Stimulated activated naive CD8-positive, alpha-beta T cell treated with anti-CD3 and anti-CD28 coated beads, Interleukin-15, Interleukin-2, amounts not matched to agents 100 U/mL and 50 U/mL, for 24 hours (primary cell): ENCODE data around the gene ARHGAP33.
"Not testable (repeated sequence)": the region's sequence is repeated elsewhere in the genome, so short reads cannot be mapped to it uniquely, and the experiment has no call there.

Experiments used
- ATAC-seq: fragments of 150-1000 bp; cut with Tn5 transposase; one replicate; pipeline ENCODE4 v1.10.0; 2021
- DNase-seq: peaks from one replicate; pipeline ENCODE4 v3.0.0; 2021

Gene ARHGAP33

GRCh38 chr19:35756377-35757230, 18.8 kb upstream of the ARHGAP33 start, which contains the start of gene HSPB6:
HSPB6 (minus strand) TSS chr19:35757029; CDS start chr19:35757008, 21 bp downstream.
- no peak for DNase-seq
- ATAC-seq = no peak

DNA sequence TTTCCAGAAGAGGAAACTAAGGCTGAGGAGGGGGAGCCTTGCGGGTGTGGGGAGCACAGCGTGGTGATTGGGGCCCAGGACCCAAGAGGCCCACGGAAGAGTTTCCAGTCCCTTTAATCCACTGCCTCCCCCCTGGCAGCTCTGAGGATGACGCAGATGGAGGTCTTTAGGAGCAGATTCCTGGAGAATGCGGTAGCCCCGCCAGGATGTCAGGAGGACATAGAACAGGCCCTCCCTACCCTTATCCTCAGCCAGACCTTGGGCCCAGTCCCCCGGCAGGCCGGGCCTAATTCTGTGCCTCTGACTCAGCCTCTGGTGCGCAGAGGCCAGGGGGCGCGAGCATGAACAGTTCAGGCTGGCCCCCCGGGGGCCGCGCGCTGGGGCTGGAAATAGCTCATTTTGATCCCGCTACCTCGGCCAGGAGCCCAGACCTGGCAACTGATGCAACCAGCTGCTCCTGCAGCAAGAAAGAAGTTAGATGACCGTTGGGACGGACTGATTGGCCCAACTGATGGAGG, 18.1 kb upstream of the ARHGAP33 start:
- DNase-seq (peak; percentile 48), ATAC-seq (peak; percentile 24)

GRCh38 chr19:35757749-35758608, 17.4 kb upstream of the ARHGAP33 start, which contains the start of gene PROSER3:
PROSER3 (plus strand) TSS chr19:35758176; CDS start chr19:35758216, 40 bp downstream.
- ATAC-seq (peak; percentile 98), DNase-seq (peak; percentile 98)

DNA sequence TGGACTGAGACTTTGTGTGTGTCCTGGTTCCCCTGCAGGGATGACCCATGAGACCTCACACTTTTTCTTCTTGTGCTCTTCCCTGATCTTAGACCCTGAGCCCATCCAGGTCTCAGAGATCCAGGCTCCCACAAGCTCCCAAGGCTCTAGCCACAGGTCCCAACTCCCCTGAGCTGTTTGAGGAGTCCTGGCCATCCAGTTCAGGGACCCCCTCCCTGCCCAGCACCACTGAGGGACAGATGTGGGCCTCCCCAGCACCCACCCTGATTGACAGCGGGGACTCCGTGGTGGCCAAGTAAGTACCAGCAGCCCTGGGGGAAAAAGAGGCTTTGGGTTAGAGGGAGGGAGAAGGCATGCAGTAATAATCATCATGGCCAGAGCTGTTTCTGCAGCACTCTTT, 15.7 kb upstream of the ARHGAP33 start:
- ATAC-seq (no peak), DNase-seq (no peak)

GRCh38 chr19:35760711-35761349, 14.5 kb upstream of the ARHGAP33 start:
- DNase-seq (no peak), ATAC-seq (no peak)

DNA sequence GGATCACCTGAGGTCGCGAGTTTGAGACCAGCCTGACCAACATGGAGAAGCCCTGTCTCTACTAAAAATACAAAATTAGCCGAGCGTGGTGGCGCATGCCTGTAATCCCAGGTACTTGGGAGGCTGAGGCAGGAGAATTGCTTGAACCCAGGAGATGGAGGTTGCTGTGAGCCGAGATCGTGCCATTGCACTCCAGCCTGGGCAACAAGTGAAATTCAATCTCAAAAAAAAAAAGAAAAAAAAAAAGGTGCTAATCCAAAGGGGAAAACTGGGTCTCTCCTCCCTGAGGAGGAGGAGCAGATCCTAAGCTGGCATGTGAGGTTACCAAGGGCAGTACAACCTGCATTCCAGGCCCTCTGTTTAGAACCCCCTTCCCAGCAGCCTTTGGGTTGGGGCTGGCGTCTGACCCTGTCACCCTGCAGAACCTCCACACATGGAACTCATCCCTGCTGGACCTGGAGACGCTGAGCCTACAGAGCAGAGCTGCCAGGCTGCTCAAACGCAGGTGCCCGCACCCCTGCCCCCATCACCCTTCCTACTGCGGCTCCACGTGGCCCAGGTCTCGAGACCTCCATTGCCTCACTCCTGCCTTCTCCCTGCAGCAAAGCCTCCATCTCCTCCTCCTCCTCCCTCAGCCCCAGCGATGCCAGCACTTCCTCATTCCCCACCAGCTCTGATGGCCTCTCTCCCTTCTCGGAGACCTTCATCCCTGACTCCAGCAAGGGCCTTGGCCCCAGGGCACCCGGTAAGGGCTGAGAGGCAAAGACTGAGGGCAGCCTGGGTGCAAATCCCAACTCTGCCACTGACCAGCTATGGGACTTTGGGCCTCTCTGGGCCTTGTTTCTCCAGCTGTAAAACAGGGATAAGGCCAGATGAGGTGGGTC, 10.7 kb upstream of the ARHGAP33 start:
- DNase-seq (no peak), ATAC-seq (no peak)

DNA sequence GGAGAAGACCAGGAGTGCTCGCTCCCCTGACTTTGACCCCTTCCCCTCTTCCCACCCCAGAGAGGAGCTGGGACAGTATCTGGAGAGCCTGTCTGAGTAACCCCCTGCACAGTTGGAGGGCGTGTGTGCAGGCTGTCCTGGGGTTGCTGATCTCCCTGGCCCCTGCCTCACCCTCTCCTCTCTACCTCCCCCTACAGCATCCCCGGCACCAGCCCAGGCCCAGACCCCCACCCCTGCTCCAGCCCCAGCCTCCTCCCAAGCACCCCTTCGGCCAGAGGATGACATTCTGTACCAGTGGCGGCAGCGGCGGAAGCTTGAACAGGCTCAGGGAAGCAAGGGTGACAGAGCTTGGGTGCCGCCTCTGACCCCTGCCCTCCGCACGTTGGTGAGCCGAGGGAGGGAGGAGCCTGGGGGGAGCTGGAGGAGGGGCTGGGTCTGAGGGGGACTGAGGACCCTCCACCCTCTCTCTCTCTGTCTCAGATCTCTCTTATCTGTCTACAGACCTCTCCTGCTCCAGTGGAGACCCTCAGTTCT, 8.7 kb upstream of the ARHGAP33 start:
- DNase-seq (no peak), ATAC-seq (no peak)

GRCh38 chr19:35767288-35768081, 7.9 kb upstream of the ARHGAP33 start:
- ATAC-seq = no peak
- DNase-seq = no peak

- no peak for ATAC-seq
- no peak for DNase-seq
Measured at GRCh38 chr19:35768082-35768421, 7.3 kb upstream of the ARHGAP33 start.

DNA sequence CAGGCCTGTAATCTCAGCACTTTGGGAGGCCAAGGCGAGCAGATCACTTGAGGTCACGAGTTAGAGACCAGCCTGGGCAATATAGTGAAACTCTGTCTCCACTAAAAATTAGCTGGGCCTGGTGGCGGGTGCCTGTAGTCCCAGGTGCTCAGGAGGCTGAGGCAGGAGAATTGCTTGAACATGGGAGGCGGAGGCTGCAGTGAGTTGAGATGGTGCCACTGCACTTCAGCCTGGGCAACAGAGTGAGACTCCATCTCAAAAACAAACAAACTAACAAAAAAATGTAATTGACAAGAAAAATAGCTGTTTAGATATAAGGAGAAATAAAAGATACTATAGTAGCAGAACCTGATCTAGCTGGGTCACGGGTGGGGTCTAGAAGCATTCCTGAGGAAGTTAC, 3.0 kb upstream of the ARHGAP33 start:
- ATAC-seq, DNase-seq: not testable (repeated sequence)

DNA sequence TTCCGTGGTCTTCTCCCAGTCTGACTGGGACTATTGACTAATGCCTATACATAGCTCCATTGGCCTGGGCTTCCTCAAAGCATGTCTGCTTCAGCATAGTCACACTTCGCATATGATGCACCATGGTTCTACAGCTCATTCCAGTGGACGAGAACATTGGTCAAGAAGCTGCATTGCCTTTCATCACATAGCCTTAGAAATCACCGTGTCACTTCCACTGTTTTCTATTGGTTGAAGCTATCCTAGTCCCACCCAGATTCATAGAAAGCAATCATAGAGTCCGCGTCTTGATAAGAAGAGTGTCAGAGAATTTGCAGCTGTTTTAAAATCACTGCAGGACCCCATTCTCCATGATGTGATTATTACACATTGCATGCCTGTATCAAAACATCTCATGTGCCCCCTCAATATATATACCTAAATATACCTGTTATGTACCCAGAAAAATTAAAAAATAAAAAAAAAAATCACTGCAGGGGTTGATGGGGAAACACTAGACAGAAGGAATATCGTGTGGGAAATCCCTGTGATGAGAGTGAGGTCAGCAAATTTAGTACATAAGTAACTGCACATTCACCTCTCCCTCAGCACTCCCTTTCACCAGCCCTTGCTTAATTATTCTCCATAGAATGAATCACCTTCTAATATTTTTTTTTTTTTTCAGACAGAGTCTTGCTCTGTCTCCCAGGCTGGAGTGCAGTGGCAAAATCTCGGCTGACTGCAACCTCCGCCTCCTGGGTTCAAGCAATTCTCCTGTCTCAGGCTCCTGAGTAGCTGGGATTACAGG, 2.2 kb upstream of the ARHGAP33 start:
- no peak for ATAC-seq
- DNase-seq = no peak

- DNase-seq = no peak
Measured at GRCh38 chr19:35774274-35775045, 904 bp upstream of the ARHGAP33 start.

GRCh38 chr19:35775046-35775297, 392 bp upstream of the ARHGAP33 start:
- DNase-seq (no peak), ATAC-seq (no peak)

More at GRCh38 chr19:35774274-35775045, 904 bp upstream of the ARHGAP33 start:
- ATAC-seq = no peak

- ATAC-seq (no peak), DNase-seq (no peak)
Measured at GRCh38 chr19:35776102-35776788, 881 bp downstream of the ARHGAP33 start.

DNA sequence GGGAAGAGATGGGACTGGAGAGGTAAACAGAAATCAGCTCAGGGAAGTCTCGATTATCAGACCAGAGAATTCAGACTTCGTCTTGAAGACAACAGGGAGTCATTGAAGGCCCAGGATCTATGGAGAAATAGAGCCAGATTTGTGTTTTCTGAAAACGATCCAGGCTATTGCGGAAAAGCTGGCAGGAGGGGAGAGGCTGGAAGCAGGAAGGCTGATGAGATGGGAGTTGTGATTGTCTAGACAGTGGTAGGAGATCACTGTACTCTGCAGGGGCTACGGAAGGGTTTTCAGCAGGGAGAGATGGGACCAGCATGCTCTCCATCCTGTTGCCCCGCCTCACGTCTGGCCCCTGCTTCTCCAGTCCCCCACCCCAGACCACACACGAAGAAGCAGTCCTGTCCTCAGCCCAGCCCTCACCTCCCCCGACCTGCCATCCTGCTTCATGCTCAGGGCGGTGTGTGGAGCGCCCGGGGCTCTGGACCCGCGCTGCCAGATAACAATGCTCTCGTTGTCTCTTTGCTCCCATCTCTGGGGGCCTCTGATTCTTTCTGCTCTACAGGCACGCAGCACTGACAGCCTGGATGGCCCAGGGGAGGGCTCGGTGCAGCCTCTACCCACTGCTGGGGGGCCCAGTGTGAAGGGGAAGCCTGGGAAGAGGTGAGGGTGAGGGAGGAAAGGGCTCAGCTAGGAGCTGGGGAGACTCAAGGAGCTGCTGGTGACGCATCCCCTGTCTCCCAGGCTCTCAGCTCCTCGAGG, 1.9 kb downstream of the ARHGAP33 start:
- no peak for DNase-seq
- ATAC-seq = no peak

GRCh38 chr19:35777961-35778360, 2.6 kb downstream of the ARHGAP33 start:
- ATAC-seq (no peak), DNase-seq (no peak)

DNA sequence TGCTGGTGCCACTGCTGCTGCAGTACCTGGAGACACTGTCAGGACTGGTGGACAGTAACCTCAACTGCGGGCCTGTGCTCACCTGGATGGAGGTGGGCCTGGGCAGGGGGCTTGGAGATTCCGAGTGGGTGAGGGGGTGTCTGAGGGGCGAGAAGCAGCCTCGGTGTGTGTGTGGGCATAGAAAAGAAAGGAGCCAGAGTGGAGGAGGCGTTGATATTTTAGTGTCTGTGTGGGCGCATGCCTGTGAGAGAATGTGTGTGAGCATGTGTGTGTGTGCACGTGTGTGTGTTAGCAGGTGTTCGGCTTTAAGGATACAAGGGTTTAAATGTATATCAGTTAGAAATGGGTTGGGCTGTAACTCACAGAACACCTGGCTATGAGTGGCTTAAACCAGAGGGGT, 3.7 kb downstream of the ARHGAP33 start:
- DNase-seq (no peak), ATAC-seq (no peak)
